ENCODE data around the gene EGFL6.
"Not testable (repeated sequence)": the region's sequence is repeated elsewhere in the genome, so short reads cannot be mapped to it uniquely, and the experiment has no call there.

EGFL6 gene

DNA sequence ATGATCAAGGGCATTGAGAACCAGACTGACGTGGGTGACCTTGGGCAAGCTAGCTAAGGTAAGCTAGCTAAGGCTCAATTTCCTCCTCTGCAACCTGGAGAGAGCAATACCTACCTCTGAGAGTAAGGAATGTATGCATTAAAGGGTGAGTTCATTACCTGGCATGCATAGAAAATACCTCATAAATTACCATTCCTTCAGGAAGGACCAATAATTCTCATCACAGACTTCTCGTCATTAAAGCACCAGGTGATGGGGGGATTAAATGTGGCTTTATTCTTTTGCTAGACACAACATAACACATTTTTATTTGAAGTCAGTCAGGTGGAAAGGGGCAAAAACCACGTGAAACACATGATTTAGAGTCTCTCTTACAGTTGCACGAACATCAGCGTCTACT is 21.5 kb downstream of the EGFL6 start:
- no peak for DNase-seq (ENCODE audit: low read depth in 2 of 2, low spot score in 1 of 2)

DNA sequence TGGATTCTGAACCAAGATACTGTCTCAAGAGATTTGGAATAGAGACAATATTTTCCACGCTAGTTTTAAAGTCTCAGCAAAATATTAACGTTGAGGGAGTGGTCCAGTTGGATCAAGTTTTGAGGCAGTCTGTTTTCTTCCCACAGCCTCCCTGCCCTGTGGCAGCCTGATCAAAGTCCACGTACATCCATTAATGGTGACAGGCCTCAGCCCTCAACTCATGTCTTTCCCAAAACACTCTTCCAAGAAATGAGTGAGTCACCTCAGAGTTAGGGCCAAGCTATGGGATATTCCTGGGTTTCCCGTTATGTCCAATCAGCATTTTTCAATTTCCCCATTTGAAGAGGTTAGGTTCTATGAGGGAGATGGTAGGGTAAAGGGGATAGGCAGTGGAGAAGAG is 28.5 kb downstream of the EGFL6 start:
- no peak for DNase-seq (ENCODE audit: low read depth in 2 of 2, low spot score in 1 of 2)

DNA sequence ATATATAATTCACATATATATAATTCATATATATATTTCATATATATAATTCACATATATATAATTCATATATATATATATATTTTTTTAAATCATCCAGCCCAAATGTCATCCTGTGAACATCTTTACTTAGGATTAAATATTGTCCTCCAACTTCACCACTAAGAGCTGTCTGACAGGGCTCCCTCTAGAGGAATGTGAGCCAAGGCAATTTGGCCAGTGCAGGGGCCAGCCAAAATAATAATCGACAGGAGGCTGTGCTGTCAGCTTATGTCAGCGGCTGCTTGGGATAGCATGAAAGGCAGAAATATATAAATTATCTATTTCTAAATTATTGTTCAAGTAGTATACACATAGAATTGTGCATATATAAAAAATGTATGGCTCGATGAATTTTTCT is 29.5 kb downstream of the EGFL6 start:
- no peak for DNase-seq (ENCODE audit: low read depth in 2 of 2, low spot score in 1 of 2)

DNA sequence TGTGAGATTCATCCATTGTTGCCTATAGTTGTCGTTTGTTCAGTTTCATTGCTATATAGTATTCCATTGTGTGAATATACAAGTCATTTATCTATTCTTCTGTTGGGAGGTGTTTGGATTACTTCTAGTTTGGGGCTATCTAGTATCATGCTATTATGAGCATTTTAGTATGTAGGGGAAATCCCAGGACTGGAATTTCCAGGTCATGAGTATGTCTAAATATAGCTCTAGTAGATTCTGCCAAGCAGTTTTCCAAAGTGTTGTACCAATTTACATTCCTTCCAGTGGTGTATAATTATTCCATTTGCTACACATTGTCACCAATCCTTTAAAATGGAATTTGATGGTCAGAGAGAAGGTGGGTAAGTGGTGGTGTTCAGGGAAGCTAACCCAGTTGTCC is 30.1 kb downstream of the EGFL6 start:
- DNase-seq (ENCODE audit: low read depth in 2 of 2, low spot score in 1 of 2), result no peak

DNA sequence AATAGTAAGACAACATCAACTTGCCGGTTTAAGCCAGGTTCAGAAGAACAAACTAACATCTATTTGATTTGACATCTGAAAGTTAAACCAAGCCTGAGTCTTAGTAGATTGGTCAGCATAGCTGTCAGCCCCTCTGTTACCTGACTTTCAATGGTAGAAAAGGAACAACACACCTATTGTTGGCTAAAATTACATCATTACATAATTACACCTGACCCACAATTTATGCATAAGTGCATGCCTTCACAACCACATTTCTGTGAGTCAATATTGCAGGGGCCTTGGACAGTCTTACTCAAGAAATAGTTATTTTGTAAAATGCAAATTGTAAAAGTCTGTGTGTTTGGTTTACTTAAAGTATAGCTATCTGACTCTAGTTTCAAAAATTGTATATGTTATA is 36.2 kb downstream of the EGFL6 start:
- DNase-seq (ENCODE audit: low read depth in 2 of 2, low spot score in 1 of 2), result no peak

DNA sequence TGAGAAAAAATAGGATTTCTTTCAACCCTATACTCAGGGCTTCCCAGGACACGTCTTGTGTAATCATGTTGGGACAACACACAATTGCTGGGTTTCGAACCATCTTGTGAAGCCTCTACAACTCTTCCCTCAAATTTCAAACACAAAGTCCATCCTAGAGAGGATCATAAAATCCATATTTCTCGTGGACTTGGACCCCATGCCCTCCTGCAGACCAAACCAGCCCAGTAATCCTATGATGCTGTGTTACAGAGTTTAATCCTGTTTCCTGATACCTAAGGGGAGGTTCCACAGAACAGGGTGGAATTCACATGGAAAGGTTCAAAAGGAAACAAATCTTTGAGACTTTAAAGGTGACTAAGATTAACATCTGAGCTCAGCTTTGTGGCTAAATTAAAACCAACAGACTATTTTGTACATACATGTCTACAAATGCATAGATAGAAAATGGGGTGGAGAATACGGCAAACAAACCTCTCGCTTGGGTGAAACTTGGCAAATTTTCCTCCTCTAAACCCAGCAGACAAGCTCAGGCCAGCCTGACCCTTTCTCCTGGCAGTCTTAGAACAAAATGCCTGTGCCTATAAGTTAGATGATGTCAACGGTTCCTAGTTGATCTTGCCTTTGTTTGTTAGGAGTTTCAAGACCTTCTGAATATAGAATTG is 38.1 kb downstream of the EGFL6 start:
- no peak for DNase-seq (ENCODE audit: low read depth in 2 of 2, low spot score in 1 of 2)

DNA sequence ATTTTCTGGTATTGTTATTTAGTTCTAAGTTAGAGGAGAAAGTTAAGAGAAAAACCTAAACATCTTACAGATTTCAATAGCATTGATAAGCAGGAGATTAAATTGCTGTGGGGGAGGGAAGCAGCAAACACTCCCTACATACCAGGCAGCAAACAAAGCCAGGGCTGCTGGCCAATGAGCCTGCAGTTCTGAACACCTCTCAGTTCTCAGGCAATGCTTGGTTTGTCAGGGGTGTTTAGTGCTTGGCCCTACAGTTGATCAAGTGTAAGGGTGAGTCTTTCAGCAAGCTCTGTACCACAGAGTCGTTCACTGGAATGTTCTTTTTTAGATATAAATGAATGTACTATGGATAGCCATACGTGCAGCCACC is 38.6 kb downstream of the EGFL6 start:
- no peak for DNase-seq (ENCODE audit: low read depth in 2 of 2, low spot score in 1 of 2)

DNA sequence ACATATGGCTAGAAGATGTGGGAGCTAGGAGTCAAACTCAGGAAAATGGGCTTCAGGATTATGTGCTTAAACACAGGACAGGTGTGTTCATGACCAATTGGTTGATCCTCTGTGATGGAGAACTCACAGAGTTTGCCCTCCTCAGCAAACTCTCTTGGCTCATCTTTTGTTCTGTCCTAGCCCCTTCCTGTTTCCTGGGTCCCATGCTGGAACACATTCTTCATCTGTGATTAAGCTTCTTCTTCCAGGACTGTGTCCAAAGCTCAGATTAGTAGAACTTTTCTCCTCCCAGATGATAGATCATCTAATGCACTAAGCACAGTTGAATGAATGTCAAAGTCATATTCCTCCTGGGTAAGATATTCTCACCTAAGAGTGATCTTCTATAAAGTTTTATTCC is 44.8 kb downstream of the EGFL6 start:
- no peak for DNase-seq (ENCODE audit: low read depth in 2 of 2, low spot score in 1 of 2)

DNA sequence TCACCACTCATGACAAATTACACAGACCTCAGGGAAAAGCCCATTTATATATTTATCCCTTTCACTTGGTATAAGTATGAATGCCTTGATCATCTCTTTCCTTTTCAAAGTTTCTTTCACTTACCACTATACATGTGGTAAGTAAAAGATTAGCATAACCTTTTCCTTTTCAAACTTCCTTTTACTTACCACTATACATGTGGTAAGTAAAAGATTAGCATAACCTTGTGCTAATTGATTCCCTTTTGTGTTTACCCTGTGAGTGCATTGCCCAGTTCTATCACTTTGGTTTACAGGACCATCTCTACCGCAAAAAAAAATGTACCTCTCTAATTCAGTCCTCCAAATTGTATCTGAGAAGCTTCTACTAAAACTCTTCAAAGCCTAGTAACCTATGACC is 50.8 kb downstream of the EGFL6 start:
- no peak for DNase-seq (ENCODE audit: low read depth in 2 of 2, low spot score in 1 of 2)

DNA sequence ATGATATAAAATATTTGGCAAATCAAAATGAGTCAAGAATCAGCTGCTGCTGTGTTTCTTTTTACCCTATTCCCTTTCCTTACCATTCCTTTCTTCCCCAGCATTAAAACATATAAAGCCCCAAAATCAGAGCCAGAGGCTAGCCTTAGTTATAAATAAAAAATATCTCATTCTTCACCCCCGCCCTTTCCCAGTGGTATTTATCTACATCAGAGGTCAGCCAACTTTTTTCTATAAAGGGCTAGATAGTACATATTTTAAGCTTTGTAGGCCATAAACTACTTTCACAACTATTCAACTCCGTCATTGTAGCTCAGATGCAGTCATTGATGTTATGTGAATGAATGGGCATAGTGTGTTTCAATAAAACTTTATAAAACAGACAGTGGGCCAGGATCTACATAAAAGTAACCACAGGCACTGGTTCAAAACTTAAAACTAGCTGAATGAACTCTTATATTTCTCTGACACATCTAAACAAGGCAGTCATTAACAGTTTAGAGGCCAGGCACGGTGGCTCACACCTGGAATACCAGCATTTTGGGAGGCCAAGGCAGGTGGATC is 53.1 kb downstream of the EGFL6 start:
- DNase-seq (ENCODE audit: low read depth in 2 of 2, low spot score in 1 of 2), result no peak

DNA sequence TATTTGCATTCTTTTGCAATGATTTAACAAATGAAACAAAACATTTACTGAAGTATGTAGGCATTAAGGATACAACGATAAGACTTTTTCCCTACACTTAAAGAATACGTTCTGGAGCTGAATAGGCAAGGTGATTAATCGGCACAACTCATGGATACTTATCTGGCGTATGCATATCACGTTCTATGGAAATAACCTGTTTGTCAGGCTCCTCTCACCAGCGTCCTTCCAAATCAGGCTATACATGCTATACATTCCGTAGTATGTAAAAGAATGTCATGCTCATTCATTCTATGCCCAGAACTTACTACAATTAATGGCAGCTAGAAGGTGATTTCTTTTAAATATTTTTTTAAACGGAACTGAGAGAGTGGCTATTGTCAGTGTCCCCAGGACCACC is 57.9 kb downstream of the EGFL6 start:
- no peak for DNase-seq (ENCODE audit: low read depth in 2 of 2, low spot score in 1 of 2)

DNA sequence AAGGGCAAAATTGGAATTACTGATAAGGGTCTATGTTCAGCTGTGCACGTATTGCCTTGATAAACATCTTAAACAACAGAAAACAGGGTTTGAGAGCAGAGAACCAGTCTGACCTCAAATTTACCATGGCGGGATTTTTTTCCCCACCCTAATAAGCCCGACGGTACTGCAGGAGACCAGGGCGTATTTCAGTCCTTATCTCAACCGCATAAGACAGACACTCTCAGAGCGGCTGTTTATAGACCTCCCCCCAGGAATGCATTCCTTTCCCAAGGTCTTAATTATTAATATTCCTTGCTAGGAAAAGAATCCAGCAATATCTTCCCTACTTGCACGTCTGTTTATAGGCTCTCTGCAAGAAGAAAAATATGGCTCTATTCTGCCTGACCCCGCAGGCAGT is 67.8 kb downstream of the EGFL6 start:
- DNase-seq (ENCODE audit: low read depth in 2 of 2, low spot score in 1 of 2), result not testable (repeated sequence)

DNA sequence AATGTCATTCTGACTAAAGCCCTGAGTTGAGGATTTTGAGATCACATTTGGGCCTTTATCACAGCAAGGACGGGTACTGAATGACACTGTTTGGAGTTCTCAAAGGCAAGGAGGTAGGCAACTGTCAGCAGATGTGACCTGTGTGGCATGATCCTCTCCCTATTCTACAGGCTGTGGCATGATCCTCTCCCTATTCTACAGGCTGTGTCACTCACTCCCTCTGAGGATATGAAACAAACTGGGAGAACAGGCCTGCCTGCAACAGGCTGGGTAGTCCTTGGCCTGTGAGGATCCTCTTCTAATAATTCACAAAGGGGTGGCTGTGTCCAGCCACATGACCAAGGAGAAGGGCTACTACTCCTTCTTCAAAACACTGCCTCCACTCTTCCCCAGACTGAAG is 68.6 kb downstream of the EGFL6 start:
- no peak for DNase-seq (ENCODE audit: low read depth in 2 of 2, low spot score in 1 of 2)

DNA sequence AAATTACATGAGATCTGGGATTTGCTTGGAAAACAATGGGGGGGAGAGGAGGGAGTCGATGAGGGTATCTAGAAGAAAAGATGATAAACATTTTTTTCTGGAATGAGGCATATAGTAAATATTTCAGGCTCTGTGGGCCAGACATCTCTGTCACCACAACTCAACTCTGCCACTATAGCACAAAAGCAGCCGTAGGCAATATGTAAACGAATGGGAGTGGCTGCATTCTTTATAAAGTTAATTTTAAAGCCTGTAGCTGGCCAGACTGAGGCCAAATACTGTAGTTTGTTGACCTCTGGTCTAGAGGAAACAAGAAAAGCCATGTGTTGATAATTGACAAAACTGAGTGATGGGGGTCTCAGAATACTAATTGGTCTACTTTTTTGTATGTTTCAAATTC is 69.4 kb downstream of the EGFL6 start:
- DNase-seq (ENCODE audit: low read depth in 2 of 2, low spot score in 1 of 2), result no peak

DNA sequence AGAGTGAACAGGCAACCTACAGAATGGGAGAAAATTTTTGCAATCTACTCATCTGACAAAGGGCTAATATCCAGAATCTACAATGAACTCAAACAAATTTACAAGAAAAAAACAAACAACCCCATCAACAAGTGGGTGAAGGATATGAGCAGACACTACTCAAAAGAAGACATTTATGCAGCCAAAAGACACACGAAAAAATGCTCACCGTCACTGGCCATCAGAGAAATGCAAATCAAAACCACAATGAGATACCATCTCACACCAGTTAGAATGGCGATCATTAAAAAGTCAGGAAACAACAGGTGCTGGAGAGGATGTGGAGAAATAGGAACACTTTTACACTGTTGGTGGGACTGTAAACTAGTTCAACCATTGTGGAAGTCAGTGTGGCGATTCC is 72.3 kb downstream of the EGFL6 start:
- DNase-seq (ENCODE audit: low read depth in 2 of 2, low spot score in 1 of 2), result not testable (repeated sequence)

DNA sequence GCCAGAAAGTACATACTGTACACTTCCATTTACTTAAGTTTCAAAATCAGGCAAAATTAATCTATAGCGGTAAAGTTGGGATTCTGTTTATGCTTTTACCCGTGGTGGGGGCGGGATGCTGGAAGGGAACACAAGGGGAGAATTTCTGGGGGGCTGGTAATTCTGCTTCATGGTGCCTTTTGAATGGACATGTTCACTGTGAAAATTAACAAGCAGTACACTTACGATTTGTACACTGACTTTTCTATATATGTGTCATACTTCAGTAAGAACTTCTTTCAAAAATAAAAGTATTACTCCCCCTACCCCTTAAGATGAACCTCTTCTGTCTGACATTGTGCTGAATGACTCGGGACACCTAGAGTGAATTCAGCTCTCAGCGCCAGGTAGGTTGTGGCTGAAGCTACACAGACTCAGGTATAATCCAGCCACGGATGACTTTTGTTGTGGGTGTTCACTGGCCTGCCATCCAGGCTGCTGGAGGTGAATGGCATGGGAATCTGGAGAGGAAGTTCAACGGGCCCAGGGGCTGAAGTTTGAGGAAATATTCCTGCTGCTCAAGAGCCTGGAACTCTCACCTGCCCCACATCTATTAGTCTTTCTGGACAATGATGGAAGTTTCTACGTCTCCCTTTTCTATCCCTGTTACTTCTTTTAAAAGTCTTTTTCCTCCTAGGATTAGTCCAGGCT is 76.2 kb downstream of the EGFL6 start:
- no peak for DNase-seq (ENCODE audit: low read depth in 2 of 2, low spot score in 1 of 2)

DNA sequence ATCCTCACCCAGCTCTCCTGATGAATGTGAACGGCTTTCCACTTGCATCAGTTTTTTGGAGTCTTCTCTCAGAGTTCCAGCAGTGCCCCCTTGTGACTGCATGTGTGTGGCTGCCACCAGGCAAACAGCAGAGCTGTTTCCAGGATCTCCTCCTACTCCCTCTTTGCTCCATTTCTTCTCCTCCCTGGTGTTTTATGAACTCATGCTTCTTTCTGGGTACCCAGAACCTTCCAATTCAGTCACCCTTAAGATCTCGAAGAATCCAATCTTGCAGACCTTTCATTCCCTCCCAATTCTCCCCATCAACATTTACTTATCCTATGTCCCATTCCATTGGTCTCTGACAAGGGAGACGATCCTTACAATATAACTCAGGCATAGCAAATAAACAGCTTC is 76.8 kb downstream of the EGFL6 start:
- DNase-seq (ENCODE audit: low read depth in 2 of 2, low spot score in 1 of 2), result no peak

DNA sequence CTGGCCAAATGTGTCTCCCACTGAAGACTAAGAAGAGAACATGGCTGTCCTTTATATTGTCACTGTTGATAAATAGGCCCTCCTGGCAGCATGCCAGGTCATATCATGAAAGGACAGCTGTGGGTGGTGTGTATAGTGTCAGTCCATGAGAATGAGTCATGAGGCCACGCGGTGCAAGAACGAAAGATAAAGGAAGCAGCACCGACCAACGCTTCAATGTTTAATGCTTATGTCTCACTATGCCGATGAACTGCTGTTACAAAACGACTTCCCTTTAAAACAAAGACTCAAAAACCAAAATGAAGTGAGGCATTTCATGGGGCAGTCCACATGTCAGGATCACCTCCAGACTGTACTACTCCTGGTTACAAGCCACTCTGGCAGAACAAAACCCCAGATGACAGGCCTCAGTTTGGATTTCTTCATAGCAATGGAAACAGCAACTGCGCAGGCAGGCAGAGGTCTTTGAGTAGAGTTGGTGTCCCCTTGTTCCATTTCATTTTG is 78.4 kb downstream of the EGFL6 start:
- DNase-seq (ENCODE audit: low read depth in 2 of 2, low spot score in 1 of 2), result peak; percentile 26 to 35

DNA sequence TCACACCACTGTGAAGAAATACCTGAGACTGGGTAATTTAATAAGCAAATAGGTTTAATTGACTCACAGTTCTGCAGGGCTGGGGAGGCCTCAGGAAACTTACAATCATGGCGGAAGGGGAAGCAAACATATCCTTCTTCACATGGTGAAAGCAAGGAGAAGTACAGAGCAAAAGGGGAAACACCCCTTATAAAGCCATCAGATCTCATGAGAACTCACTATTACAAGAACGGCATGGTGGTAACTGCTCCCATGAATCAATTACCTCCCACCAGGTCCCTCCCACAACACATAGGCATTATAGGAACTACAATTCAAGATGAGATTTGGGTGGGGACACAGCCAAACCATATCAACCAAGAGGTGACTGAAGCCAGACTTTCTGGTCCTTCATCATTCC is 78.9 kb downstream of the EGFL6 start:
- not testable (repeated sequence) for DNase-seq (ENCODE audit: low read depth in 2 of 2, low spot score in 1 of 2)

DNA sequence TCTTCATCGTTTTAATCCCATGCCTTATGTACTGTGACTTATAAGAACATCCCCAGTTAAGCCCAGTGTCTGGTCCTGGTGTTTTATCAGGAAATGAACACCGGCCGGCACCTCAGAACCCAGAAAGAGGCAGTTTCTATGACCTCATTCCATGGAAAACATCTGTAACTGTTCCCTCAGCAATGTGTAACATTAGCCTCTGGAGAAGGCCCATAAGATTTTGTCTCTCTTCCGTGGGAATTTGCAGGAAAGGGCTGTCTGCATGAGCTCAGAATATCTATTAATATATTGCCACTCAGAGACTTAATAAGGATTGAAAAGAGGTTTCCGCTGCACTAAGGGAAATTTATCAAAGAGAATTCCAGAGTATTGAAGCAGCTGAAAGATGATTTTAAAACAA is 80.4 kb downstream of the EGFL6 start:
- no peak for DNase-seq (ENCODE audit: low read depth in 2 of 2, low spot score in 1 of 2)

DNA sequence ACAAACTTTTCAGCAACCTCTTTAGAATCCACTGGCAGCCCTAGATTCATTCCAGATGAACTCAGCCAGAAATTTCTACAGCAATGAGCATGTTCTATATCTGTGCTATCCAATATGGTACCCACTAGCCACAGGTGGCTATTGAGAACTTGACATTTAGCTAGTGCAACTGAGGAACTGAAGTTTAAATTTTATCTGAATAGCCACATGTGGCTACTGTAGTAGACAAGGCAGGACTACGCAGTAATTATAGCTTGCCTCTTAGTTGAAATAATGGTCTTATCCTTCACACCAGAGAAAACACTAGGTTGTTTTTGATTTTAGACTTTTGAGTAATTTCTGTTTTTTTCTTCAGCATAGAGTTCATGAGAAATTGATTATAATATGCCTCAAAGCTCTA is 80.9 kb downstream of the EGFL6 start:
- DNase-seq (ENCODE audit: low read depth in 2 of 2, low spot score in 1 of 2), result no peak

DNA sequence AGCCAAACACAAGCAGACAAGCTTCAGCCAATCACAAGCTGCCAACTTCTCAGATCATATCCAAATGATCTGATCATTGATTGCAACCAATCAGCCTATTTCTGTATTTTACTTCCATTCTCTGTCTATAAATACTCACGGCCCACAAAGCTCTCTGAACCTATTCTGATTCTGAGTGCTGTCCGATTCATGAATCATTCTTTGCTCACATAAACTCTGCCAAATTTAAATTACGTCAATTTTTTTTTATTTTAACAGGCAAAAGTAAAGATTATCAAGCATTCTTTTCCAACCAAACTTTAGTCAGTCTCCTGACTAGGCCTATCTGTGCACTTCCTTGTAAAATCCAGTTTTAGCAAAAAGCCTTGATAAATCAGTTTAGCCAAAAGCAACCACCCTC is 81.7 kb downstream of the EGFL6 start:
- no peak for DNase-seq (ENCODE audit: low read depth in 2 of 2, low spot score in 1 of 2)

DNA sequence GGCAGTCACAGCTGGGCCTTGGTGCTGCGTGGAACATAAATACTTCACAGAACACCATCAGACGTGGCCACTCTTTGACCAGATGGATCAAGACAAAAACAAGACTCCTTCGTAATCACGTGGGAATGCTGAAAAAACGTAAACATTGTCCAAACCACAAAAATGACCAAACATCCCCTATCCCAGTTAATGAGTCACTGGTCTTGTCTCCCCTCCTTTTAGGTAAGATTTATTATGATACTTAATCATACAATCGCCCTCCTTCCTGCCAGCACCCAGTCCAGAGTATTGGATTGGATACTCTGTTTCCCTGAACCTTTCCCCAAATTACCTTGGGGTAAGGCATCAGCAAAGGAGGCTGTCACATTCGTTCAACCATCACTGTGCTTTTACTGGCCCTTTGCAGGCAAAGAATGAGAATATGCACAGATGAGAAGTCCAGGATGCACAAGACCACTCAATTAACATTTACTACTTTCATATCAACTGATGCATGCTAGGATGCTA is 82.9 kb downstream of the EGFL6 start:
- no peak for DNase-seq (ENCODE audit: low read depth in 2 of 2, low spot score in 1 of 2)

Data from stimulated activated CD8-positive, alpha-beta memory T cell treated with anti-CD3 and anti-CD28 coated beads, Interleukin-4, amount 100 ng/mL, for 4 hours (primary cell).